GM21526 (cell line): ENCODE data around the gene NECAP2.
"Not testable (repeated sequence)": the region's sequence is repeated elsewhere in the genome, so short reads cannot be mapped to it uniquely, and the experiment has no call there.

Source experiments
- ATAC-seq: cut with Tn5 transposase; IDR thresholded peaks from one replicate; pipeline ENCODE4 v1.9.1; 2021; ENCODE audit warnings: moderate library complexity; ENCODE audit not compliant: unreplicated experiment, low FRiP score

NECAP2 gene

DNA sequence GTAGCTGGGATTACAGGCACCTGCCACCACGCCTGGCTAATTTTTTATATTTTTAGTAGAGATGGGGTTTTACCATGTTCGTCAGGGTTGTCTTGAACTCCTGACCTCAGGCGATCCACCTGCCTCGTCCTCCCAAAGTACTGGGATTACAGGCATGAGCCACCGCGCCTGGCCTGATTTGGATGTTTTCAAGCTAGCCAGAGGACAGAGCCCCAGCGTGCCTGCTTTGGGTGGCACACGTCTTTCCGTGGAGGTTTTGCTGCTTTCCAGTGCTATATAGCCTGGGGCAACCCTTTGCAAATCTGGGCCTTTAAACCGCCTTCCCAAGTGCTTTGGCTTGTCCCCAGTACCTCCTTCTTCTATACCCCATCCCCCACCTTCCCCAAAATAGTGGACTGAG lies 15.6 kb downstream of the NECAP2 start:
- not testable (repeated sequence) for ATAC-seq

DNA sequence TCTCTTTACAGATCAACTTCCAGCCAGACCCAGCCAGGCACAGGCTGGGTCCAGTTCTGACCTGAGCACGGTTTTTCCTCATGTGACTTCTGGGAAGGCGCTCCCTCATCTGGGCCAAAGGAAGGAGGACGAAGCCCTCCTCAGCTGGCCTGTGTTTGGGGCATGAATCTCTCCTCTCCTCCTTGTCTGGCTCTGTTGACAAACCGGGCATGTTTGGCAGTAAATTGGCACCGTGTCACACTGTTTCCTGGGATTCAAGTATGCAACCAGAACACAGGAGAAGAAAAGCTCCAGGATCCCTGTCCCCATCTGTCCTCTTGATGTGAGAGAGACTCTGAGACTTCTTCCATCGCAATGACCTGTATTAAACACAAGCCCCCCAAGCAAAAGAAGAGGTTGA lies 18.3 kb downstream of the NECAP2 start:
- ATAC-seq, result no peak

DNA sequence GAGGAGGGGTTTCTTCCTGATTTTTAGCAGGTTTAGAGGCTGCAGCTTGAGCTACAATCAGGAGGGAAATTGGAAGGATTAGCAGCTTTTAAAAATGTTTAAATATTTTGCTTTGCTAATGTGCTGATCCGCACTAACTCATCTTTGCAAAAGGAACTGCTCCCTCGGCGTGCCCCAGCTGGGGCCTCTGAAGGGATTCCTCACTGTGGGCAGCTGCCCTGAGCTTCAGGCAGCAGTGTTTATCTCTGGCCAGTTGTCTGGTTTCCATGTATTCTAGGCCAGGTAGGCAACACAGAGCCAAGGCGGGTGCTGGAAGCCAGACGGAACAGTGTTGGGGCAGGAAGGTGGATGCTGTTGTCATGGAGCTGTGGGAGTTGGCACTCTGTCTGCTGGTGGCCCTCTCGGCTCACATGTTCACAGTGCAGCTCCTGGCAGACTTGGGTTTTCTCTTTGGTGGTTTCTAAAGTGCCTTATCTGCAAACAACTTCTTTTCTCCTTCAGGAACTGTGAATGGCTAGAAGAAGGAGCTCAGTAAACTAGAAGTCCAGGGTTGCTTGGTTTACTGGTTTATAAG lies 18.9 kb downstream of the NECAP2 start:
- ATAC-seq, result no peak

DNA sequence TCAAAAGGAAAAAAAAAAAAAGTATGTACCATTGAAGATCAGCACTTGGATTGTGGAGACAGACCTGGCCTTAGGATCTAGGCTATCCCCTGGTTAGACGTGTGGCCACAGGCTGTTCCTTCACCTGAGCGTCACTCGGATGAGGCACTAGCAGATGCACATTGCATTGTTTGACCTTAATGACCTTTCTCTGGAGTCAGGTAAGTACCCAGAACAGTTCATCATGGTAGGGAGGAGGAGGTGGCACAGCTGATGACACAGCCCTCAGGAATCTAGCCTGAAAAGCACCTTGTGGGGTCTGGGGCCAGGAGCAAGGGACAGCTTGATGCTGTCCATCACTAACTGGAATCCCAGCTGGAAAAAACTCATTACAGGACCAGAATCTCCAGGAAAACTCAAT lies 21.2 kb downstream of the NECAP2 start:
- ATAC-seq, result no peak

DNA sequence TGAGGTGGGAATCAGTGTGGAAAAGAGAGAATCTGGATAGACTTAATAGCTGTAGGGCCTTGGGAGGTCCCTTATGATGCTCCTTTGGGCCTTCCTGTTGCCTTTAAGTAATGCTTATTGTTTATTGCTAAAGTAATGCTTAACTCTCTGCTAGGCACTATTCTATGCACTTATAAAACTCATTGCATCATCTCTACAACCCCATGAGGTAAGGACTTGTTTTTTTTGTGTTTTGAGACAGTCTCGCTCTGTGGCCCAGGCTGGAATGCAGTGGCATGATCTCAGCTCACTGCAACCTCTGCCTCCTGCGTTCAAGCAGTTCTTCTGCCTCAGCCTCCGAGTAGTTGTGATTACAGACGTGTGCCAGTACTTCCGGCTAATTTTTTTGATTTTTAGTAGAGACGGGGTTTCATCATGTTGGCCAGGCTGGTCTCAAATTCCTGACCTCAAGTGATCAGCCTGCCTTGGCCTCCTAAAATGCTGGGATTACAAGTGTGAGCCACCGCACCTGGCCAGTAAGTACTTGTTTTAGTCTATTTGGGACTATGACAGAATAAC lies 22.3 kb downstream of the NECAP2 start:
- no peak for ATAC-seq

DNA sequence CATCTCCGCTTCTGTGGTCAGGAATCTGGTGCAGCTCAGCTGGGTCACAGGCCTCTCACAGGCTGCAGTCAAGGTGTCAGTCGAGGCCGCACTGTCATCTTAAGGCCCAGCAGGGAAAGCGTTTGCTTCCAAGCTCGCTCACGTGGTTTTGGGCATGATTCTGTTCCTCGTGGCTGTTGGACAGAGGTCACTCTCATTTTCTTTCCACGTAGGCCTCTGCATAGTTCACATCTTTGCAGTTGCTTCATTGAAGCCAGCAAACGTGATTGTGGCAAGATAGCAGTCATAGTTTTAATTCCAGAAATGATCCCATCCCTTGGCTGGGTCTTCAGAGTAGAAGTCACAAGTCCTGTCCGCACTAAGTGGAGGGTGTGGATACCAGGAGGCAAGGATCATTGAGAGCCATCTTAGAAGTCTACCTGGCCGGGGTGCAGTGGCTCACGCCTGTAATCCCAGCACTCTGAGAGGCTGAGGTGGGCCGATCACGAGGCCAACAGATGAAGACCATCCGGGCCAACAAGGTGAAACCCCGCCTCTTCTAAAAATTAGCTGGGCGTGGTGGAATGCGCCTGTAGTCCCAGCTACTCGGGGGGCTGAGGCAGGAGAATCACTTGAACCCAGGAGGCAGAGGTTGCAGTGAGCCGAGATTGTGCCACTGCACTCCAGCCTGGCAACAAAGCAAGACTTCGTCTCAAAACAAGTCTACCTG lies 24.5 kb downstream of the NECAP2 start:
- ATAC-seq, result no peak

DNA sequence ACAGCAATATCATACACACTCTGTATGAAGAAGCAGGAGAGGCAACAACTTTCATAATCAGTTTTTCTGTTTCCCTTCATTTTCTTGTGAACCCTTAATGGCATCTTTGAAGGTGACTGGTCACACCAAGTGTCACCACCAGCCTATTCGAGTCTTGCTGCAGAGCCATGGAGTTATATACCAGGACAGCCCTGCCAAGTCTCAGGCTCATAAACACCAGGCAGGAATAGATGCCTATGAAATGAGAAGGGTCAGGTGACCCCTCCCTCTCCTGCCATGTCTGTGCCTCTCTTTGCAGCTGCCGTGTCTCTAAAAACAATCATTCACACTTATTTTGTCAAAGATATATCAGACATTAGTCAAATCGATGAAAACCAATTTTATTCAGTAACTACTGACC lies 28.0 kb downstream of the NECAP2 start:
- ATAC-seq, result no peak

DNA sequence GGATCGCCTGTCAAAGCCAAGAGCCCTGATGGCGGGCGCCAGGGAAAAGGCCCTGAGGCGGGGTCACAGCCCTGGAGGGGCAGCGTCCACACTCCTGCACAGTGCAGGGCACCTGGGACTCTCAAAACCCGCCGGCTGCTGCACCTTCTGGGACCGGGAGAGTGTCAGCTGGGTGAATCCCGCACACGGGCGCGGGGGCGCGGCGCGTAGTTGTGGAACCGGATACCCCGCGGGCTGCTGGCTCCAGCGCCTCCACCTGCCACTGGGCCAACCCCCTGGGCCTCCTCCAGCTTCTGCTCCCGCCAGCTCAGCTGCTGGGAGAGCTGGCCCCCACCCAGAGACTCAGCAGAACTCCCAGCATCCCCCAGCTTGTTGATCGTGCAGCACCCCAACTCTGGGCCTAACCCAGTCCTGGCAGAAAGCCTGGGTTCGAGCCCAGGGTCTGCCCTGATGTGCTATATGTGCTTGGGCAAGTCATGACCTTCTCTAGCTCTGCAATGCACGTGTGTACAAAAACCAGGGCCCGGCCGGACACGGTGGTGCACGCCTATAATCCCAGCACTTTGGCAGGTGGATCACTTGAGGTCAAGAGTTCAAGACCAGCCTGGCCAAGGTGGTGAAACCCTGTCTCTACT lies 33.8 kb downstream of the NECAP2 start:
- no peak for ATAC-seq

DNA sequence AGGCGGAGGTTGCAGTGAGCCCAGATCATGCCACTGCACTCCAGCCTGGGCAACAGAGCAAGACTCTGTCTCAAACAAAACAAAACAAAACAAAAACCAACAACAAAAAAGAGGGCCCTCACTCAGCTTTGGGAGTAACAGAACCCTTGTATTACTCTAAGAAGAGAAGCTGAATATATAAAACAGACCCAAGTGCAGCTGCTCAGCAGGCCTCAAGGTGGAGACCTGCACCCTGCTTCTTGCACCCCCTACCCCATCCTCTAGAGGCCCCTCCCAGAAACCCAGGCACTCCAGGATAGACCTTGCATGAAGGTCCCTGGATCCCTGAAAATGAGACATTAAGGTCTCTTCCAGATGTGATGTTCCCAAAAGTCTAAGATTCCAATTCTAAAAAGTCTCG lies 34.4 kb downstream of the NECAP2 start:
- ATAC-seq, result not testable (repeated sequence)

DNA sequence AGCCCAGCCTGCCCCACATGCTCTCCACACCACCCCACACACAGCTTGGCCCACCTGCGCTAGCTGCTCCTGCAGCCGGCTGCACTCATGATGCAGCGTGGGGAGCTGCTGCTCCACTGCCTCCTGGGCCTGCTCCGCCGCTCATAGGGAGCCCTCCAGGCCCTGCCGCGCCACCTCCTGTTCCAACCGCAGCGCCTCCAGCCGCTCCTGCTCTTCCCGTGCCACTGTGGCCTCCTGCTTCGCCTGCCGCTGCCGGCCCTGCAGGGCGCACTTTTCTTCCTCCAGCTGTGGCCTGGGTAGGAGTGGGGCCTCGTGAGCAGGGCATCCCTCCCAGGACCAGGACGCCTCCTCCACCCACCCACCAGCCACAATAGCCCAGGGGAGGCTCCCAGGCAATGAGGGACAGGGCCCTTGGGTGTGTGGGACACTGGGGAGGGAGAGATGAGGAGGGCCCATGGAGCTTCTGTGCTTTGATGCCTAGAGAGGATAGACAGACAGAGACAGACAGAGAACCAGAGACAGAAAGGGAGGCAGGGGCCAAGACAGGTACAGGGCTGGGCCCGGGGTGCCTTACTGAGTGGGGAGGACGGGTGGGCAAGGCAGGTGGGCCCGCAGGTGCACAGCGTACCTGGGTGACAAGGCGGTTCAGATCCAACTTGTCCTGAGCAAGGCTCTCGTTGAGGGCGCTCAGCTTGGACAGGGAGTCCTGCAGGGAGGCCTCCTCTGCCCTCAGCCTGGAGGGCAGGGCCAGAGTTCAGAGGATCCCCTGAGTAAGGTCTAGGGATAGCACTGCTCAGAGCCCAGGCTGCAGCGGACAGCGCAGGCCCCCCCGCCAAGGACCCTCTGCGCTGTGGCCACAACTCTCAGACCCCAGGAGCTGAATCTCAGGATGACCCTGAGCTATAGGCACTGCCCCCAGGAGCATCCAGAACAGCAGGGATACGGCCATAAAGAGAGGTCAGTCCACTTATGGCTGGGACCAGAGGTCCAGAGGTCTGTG lies 35.5 kb downstream of the NECAP2 start:
- not testable (repeated sequence) for ATAC-seq

DNA sequence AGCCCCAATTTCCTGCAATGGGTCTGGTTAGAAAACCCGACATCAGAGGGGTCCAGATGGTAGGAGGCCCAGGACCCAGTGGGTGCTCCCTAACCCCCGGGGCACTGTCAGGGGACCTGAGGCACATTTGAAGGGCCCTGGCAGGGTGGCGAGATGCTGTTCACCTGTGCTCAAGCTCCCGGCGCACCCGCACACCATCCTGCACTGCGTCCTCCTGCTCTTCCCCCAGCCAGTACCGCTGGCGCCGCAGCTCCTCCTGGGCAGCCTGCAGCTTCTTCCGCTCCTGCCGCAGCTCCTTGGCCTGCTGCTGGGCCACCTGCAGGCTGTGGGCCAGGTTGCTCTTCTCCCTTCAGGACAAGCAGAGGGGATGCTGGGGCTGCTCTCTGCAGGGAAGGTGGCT lies 37.6 kb downstream of the NECAP2 start:
- no peak for ATAC-seq

DNA sequence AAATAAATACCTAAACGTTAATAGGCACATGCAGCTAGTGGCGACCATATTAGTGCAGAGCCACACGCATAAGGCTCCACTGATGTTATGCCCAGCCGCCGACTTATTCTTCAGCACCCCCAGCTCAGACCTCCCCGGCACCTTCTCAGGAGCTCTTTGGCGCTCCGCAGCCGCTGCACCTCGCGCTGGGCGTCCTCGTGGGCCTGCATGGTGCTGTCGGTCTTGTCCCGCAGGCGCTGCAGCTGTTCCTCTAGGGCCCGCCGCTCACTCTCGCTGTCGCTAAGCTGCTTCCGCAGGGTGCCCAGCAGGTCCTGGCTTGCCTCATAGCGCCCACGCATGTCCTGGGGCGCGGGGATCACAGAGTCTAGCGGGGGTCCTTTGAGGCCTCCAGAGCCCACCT lies 42.6 kb downstream of the NECAP2 start:
- not testable (repeated sequence) for ATAC-seq

DNA sequence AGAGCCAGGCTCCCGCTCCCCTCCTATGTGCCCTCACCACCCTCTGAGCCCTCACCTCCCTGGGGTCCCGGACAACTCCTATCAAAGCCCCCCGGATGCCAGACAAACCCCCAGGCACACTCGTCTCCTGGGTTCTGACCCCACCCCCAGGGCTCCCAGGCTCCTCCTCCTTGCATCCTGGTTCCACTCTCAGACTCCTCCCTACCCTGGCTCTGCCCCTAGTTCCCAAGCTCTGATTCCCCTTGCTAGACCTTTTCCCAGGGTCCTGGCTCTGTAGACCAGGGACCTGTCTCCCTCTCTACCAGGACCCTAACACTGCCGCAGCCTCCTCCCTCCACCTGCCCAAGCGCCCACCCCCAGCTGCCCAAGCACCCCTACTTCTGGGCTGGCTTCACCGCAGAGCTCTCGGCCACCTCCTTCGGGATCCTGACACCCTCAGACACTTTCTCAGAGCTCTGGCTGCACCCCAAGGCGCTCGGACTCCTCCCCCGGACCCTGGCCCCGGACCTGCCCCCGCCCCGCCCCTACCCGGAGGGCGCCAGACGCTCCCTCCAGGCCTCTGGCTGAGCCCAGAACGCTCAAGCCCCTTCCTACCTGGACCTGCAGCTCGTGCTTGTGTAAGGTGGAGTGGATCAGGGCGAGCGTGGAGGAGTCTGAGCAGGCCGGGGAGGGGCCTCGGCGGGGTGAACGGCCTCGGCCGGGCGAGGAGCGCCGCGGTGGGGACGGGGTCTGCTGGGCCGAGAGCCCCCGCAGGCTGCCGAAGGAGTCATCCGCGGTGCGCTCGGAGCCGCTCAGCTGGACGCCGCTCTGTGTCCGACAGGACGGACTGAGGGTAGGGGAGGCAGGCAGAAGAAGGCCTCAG lies 43.3 kb downstream of the NECAP2 start:
- ATAC-seq, result not testable (repeated sequence)

DNA sequence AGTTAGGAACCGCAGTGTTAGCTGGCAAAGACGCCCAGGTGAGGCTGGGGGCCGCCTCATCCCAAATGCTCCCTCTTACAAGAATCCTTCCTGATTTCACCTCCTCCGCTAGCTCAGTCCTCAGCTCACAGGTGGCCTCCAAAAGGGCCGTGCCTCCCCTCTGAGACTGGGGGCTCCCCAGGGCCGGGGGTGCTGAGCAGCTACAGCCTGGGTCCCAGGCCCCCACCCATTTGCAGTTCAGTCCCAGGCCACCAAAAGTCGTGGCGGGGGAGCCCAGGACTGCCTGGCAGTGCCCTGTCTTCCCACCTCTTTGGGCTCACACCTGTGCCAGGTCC lies 43.9 kb downstream of the NECAP2 start:
- no peak for ATAC-seq

DNA sequence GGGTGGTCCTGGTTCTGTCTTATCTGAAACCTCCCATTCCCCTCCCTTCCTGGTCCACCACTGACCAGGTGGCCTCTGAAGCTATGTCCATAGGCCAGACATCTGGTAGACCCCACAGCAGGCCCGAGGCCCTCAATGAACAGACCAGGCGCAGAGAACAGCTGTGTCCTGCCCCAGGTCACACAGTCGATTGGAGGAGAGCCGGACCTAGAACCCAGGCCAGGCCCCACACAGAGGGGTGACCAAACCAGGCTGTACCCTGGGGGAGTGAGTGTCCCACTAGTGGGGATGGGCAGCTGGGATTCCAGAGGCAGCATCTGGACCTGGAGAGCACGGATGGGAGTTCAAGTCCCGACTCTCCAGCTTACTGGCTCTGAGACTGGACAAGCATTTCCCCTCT lies 44.4 kb downstream of the NECAP2 start:
- ATAC-seq, result no peak

DNA sequence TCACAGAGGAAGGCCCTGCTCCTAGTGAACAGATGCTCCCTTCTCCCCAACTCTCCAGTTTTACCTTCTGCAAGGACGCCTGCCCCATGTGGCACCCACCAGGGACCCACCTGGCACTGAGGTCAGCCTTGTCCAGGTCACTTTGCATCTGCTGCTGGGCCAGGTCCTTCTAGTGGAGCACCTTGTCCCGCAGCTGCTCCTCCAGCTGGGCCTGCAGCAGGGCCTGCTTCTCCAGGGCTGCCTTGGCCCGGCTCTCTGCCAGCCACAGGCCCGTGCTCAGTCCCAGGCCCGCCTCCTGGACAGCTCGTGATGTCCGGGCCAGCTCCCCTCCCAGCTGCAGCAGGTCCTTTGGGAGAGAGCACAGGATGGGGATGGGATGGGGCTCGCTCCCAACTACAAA lies 45.8 kb downstream of the NECAP2 start:
- not testable (repeated sequence) for ATAC-seq

DNA sequence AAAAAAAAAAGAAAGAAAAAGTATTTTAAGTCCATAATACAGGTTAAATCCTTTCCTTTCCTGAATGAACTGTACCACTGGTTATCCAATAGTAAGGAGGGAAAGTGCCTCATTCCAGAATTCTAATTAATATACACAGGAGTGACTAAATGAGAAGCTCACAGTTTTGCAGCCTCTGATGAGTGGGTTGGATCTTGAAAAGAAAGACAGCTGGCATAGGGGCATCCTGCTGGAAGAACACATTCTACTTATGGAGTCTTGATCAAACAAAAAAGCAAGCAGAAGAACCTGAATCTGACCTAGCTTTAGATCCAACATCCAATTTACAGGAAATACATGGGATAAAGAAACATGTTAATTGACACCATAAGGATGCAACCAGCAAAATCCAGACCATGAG lies 46.5 kb downstream of the NECAP2 start:
- ATAC-seq, result not testable (repeated sequence)

DNA sequence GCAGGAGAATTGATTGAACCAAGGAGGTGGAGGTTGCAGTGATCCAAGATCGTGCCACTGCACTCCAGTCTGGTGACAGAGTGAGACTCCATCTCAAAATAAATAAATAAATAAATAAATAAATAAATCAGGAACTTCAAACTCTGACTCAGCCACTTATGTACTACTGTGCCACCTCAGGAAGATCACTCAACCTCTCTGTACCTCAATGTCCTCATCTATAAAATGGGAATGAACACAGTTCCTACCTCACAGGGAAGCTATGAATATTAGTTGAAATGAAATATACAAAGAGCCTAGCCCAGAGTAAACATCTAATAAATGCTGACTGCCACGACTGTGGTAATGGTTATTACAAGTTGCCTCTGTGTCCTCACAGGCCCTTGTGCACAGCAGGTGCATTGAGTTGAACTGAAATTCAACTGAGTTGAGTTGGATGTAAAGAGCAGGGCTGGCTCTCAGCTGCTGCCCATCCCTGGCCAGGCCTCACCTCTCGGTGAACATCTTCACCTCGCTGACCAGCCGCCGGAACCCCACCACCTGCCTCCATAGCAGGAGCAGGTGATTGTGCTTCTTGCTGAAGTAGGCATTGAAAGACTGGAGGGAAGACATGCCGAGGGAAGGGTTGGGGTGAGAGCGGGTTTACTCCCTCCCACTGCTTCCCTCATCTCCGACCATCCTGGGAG lies 48.8 kb downstream of the NECAP2 start:
- not testable (repeated sequence) for ATAC-seq

DNA sequence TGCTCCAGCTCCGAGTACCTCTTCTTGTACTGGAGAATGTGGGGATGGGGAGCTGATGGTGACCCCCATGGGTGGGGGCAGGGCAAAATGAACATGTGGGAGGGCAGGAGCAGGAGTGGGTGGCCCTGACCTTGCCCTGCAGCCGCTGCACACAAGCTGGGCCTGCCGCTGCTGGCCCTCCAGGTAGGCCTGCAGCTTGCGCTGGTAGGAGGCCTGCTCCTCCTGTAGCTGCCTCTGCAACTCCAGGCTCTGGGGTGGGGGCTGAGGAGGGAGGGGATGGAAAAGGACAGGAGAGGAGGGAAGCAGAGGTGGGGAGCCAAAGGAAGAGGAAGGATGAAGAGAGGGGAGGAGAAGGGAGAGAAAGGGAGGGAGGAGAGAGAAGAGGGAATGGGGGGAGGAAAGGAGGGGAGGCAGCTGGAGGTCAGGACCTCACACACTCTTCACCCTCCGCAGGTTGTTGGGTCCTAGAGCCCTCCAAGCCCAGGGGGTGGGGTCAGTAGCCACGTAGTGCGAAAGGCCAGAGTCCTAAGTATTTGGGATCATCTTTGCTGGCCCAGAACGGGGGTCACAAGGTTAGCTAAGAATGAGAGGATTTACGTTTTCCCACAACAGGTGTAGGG lies 50.6 kb downstream of the NECAP2 start:
- no peak for ATAC-seq
